NCI-H446 (cell line): Measurements from ENCODE around the gene CCL21.
A peak's percentile ranks its signal among the peaks of the same experiment; 100 is the strongest.
"Not testable (repeated sequence)": the region's sequence is repeated elsewhere in the genome, so short reads cannot be mapped to it uniquely, and the experiment has no call there.

ENCODE experiments used
- DNase-seq, 2 experiments: peaks; one replicate each; lab custom pipeline; 2025; lab: John Stamatoyannopoulos, UW

Gene CCL21

GRCh38 chr9:34710023-34710422 lies at the start of gene CCL21:
CCL21 (minus strand) TSS chr9:34710136; CDS start chr9:34710066, 70 bp downstream.
- no peak for DNase-seq

- DNase-seq, result no peak
Observed at GRCh38 chr9:34759432-34760134, 49.6 kb upstream of the CCL21 start.

- not testable (repeated sequence) for DNase-seq
Observed at GRCh38 chr9:34750320-34750719, 40.4 kb upstream of the CCL21 start.

GRCh38 chr9:34746526-34746925 lies 36.6 kb upstream of the CCL21 start:
- no peak for DNase-seq

- peak in 1 of 2 experiments; percentile 1 for DNase-seq
Observed at GRCh38 chr9:34744295-34745221, 34.6 kb upstream of the CCL21 start.

GRCh38 chr9:34742710-34743109 lies 32.8 kb upstream of the CCL21 start:
- no peak for DNase-seq

GRCh38 chr9:34741628-34742027 lies 31.7 kb upstream of the CCL21 start:
- DNase-seq, result no peak

- DNase-seq, result not testable (repeated sequence)
Observed at GRCh38 chr9:34740176-34740575, 30.2 kb upstream of the CCL21 start.

GRCh38 chr9:34737677-34738260 lies 27.8 kb upstream of the CCL21 start:
- no peak for DNase-seq

- no peak for DNase-seq
Observed at GRCh38 chr9:34734720-34735119, 24.8 kb upstream of the CCL21 start.

- no peak for DNase-seq
Observed at GRCh38 chr9:34732886-34733285, 22.9 kb upstream of the CCL21 start.

- no peak for DNase-seq
Observed at GRCh38 chr9:34732478-34732877, 22.5 kb upstream of the CCL21 start.

- no peak for DNase-seq
Observed at GRCh38 chr9:34723141-34723540, 13.2 kb upstream of the CCL21 start.

- not testable (repeated sequence) for DNase-seq
Observed at GRCh38 chr9:34719769-34720025, 9.8 kb upstream of the CCL21 start.

- DNase-seq, result no peak
Observed at GRCh38 chr9:34719021-34719768, 9.3 kb upstream of the CCL21 start.

- no peak for DNase-seq
Observed at GRCh38 chr9:34717996-34718614, 8.2 kb upstream of the CCL21 start.

- DNase-seq, result no peak
Observed at GRCh38 chr9:34716711-34717110, 6.8 kb upstream of the CCL21 start.

GRCh38 chr9:34715639-34716215 lies 5.8 kb upstream of the CCL21 start:
- no peak for DNase-seq

GRCh38 chr9:34714007-34714406 lies 4.1 kb upstream of the CCL21 start:
- no peak for DNase-seq

- DNase-seq, result no peak
Observed at GRCh38 chr9:34712140-34712539, 2.2 kb upstream of the CCL21 start.

GRCh38 chr9:34709196-34709978 lies 549 bp downstream of the CCL21 start:
- no peak for DNase-seq
